Memory B cell (primary cell): ENCODE measurements around the gene GAPVD1.

Experiments used
- ATAC-seq: fragments of 150-1000 bp; cut with Tn5 transposase; 2 replicates; pipeline ENCODE4 v1.10.0; 2021; ENCODE audit warnings: low read depth, mild to moderate bottlenecking, moderate library complexity
- DNase-seq, 2 donors: peaks; one replicate each; pipeline ENCODE4 v3.0.0; 2022; ENCODE audit warnings: low spot score in 2 of 2
- H3K27ac Mint-ChIP-seq: one replicate; pipeline ENCODE4 v1.8.0; 2022; ENCODE audit warnings: mild to moderate bottlenecking, moderate library complexity, mixed read lengths
- H3K27me3 Mint-ChIP-seq: one replicate; pipeline ENCODE4 v1.8.0; 2022; ENCODE audit warnings: mixed read lengths
- H3K36me3 Mint-ChIP-seq: one replicate; pipeline ENCODE4 v1.8.0; 2022; ENCODE audit warnings: mild to moderate bottlenecking, mixed read lengths
- H3K4me1 Mint-ChIP-seq: one replicate; pipeline ENCODE4 v1.8.0; 2022; ENCODE audit warnings: mixed read lengths
- H3K4me3 Mint-ChIP-seq: one replicate; pipeline ENCODE4 v1.8.0; 2022; ENCODE audit warnings: mild to moderate bottlenecking, moderate library complexity, mixed read lengths
- H3K9me3 Mint-ChIP-seq: one replicate; pipeline ENCODE4 v1.8.0; 2022; ENCODE audit warnings: mixed read lengths

The GAPVD1 gene

DNA sequence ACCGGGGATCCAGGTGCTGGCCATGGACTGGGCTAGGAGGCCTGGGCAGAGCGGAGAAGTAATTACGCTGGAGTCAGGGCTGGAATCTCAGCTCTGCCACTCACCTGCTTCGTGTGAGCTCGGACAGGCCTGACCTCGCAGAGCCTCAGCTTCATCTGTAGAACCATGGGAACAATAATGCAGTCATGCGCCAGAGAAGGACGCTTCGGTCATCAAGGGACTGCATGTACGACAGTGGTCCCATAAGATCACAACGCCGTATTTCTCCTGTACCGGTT lies 145.1 kb downstream of the GAPVD1 start:
- H3K27ac Mint-ChIP-seq: no peak overlapping the region
- H3K4me3 Mint-ChIP-seq: no peak overlapping the region
- peaks cover 4% of the 10 kb centered on the region for H3K36me3 Mint-ChIP-seq
- DNase-seq: no peak
- no peaks in the 10 kb centered on the region for H3K9me3 Mint-ChIP-seq
- H3K27me3 Mint-ChIP-seq: peaks cover 25% of the 10 kb centered on the region
- peaks cover 12% of the 10 kb centered on the region for H3K4me1 Mint-ChIP-seq
- ATAC-seq: no peak

DNA sequence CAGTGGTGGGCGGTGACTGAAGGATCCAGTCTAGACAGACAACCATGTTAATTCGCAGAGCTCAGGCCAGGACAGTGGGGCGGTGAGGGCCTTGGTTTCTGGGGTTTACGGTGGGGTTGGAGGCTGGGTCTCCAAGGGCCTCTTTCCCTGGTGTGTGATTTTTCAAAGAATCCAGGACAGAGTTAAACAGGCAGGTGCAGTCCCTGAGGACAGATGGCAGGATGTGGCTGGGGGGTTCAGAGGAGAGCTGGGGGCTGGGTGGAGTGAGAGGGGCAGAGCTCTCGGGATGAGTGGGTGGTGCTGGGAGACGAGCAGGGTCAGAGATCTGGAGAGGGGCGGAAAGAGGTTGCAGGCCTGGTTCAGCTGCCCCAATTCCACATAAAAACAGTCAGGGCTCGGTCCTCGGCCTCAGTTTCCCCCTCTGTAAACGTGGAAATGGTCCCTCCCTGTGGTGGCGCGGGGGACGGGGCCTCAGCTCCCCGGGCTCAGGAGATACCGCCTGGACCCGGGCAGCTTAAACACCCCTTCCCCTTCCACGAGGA lies 145.9 kb downstream of the GAPVD1 start:
- Mint-ChIP-seq H3K27me3 (peaks cover 25% of the 10 kb centered on the region), H3K4me3 (peak overlapping the region; percentile 81), H3K36me3 (peaks cover 4% of the 10 kb centered on the region), H3K4me1 (peaks cover 12% of the 10 kb centered on the region), H3K9me3 (no peaks in the 10 kb centered on the region), H3K27ac (no peak overlapping the region)
- ATAC-seq: peak; percentile 16
- DNase-seq: no peak

DNA sequence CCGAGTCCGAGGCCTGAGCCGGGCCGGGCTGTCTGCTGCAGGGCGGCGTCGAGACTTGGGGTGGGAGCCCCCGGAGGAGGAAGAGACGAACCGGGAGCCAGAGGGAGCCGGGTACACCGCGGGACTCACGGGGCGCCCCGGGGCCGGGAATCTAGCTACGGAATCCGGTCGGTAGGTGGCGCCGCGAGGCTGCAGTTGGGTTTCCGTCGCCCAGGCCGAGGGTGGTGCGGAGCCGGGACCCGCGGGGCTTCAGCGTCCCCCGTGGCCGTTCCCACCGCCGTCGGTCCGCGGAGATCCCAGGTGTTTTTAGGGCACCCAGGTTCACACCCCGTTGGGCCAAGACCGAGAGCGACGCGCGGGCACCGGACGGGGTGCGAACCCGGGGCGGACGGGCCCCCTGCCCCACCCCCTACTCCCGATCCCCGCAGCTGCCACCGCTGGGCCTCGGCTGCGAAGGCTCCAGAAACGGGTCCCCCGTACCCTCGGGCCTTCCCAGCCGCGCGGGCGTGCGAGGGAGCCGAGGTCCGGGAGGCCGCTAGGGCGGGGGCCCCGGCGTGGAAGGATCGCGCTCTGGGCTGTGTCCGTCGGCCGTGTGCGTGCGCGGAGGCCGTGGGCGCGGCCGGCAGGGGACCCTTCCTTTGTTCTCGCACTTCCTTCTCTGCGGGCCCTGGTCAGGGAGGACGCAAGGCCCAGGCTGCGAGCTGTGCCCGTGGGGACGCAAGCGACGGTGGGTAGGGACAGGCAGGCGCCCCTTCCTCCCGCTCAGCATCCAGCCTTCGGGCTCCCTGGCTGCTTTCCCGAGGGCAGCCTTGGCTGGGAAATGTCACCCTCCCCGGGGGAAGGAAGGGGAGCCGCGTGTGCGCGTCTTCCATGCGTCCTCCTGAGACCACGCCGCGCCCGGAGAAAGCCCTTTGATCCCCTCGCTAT lies 146.6 kb downstream of the GAPVD1 start:
- Mint-ChIP-seq H3K36me3 (peaks cover 4% of the 10 kb centered on the region), H3K9me3 (no peaks in the 10 kb centered on the region), H3K4me3 (peak overlapping the region; percentile 88), H3K27ac (no peak overlapping the region), H3K27me3 (peaks cover 25% of the 10 kb centered on the region), H3K4me1 (peaks cover 12% of the 10 kb centered on the region)
- ATAC-seq: peak; percentile 86
- DNase-seq: peak; percentile 70 to 91

DNA sequence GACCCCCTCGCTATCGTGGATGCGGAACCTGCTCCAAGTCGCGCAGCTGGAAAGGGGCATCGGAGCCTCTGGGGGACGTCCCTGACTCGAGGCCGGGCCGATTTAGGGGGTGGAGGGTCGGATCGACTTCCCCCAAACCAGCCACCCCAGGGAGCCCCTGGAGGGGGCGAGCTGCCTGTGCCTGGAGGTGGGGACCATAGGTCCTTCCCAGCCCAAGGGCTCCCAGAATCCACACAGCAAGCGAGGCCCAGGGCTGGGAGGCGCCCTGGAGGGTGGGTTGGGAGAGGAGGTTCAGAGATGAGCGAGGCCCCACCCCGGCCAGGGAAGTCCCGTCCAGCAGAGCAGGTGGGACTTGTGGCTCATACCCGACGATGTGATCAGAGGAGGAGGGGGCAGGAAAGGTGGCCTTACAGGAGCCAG lies 147.6 kb downstream of the GAPVD1 start:
- Mint-ChIP-seq H3K4me3 (peak overlapping the region; percentile 88), H3K36me3 (peaks cover 4% of the 10 kb centered on the region), H3K9me3 (no peaks in the 10 kb centered on the region), H3K27ac (peak overlapping the region; percentile 42), H3K27me3 (peaks cover 25% of the 10 kb centered on the region), H3K4me1 (peaks cover 12% of the 10 kb centered on the region)
- DNase-seq (no peak), ATAC-seq (peak; percentile 26)

DNA sequence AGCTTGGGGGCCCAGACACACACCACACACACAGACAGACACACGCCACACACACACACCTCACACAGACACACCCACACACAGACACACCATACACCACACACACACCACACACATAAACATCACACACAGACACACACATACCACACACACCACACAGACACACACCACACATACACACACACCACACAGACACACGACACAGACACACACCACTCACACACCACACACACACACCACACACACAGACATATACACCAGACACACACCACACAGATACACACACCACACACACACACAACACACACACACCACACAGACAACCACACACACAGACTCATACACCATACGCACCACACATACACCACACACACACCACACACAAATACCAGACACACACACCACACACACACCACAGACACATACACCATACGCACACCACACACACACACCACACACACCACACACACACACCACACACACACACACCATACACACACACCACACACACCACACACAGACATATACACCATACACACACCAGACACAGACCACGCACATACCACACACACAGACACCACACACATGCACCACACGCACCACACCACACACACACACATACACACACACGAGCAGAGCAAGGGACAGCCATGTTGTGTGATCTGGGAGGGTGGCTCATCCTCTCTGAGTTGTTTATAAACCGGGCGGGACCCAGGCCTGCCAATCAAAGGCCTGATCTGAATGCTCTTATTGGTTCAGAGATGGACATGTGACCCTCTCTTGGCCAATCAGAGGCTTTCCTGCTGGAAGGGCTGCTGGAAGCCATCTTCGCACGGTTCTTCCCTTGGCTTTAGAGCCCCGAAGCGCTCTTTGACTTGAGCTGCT lies 148.3 kb downstream of the GAPVD1 start:
- H3K4me1 Mint-ChIP-seq: peaks cover 12% of the 10 kb centered on the region
- peaks cover 25% of the 10 kb centered on the region for H3K27me3 Mint-ChIP-seq
- H3K36me3 Mint-ChIP-seq: peaks cover 4% of the 10 kb centered on the region
- DNase-seq (no peak), ATAC-seq (peak; percentile 23)
- H3K27ac Mint-ChIP-seq: peak overlapping the region; percentile 42
- no peaks in the 10 kb centered on the region for H3K9me3 Mint-ChIP-seq
- peak overlapping the region; percentile 67 for H3K4me3 Mint-ChIP-seq

DNA sequence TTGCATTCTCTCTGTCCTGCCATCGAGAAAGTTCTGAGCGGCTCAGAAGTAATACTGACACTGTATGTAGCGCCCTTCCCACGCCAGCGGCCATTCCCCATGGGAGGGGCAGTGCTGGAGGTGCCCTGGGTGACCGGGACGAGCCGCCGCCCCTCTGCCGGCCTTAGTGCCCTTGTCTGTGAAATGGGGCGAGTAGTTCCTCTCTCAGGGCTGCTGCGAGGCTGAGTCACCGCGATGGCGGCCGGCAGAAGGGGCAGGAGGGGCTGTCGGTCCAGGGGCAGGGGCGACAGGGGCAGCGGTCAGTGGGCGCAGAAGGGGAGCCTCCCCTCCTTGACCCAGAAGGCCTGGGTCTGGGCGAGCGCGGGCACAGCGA lies 148.9 kb downstream of the GAPVD1 start:
- Mint-ChIP-seq H3K9me3 (no peaks in the 10 kb centered on the region), H3K27ac (no peak overlapping the region), H3K36me3 (peaks cover 4% of the 10 kb centered on the region), H3K4me1 (peaks cover 12% of the 10 kb centered on the region), H3K27me3 (peaks cover 25% of the 10 kb centered on the region), H3K4me3 (no peak overlapping the region)
- ATAC-seq (no peak), DNase-seq (no peak)

DNA sequence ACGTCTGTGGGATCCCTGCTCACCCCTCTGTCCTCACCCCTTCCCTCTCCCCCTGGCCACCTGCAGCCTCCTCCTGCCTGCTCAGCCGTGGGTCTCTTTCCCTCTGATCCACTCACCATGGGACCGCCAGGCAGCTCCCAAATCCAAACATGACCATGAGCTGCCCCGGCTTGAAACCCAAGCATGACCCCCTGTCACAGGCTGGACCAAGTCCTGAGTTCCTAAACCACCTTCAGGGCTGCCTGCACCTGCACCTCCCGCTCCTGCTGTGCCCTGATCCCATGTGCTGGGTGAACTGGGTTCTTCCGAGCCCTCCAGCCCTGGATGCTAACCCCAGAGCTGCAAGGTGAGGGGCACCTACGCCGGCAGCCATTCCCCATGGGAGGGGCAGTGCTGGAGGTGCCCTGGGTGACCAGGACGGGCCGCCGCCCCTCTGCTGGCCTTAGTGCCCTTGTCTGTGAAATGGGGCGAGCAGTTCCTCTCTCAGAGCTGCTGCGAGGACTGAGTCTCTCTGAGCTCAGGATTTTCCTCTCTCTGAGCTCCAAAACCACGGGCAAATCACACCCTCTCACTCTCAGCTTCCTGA lies 149.6 kb downstream of the GAPVD1 start:
- DNase-seq: no peak
- Mint-ChIP-seq H3K36me3 (peaks cover 4% of the 10 kb centered on the region), H3K27me3 (peaks cover 20% of the 10 kb centered on the region), H3K4me3 (no peak overlapping the region), H3K4me1 (peaks cover 12% of the 10 kb centered on the region), H3K27ac (no peak overlapping the region), H3K9me3 (no peaks in the 10 kb centered on the region)
- ATAC-seq: no peak

DNA sequence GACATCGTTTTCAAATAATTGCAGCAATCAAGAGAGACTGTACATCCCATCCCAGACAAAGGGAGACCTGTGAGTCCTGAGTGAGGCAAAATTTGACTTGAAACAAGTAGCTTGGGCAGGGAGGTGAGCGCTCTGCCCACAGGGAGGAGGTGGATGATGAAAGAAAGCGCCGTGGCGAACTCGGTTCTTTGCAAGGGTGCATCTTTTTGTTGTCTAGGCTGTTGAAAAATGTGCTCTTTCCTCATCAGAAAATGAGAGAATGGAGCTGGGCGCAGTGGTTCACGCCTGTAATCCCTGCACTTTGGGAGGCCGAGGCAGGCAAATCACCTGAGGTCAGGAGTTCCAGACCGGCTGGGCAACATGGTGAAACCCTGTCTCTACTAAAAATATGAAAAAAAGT lies 150.5 kb downstream of the GAPVD1 start:
- ATAC-seq: no peak
- H3K4me1 Mint-ChIP-seq: peaks cover 11% of the 10 kb centered on the region
- no peak overlapping the region for H3K27ac Mint-ChIP-seq
- H3K27me3 Mint-ChIP-seq: peaks cover 18% of the 10 kb centered on the region
- DNase-seq: no peak
- H3K36me3 Mint-ChIP-seq: peaks cover 4% of the 10 kb centered on the region
- no peaks in the 10 kb centered on the region for H3K9me3 Mint-ChIP-seq
- no peak overlapping the region for H3K4me3 Mint-ChIP-seq

DNA sequence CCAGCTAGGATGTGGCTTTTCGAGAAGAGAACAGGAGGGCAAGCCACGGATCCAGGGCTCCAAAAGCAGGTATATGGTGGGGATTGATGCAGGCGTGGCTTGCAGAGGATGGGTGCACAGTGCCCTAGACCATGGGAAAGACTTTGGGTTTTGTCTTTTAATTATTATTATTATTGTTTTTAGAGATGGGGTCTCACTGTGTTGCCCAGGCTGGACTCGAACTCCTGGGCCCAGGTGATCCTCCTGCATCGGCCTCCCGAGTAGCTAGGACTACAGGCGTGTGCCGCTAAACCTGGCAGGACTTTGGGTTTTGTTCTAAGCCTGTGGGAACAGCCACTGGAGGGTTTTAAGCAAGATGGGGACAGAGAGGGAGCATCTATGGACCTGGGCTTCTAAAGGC lies 152.0 kb downstream of the GAPVD1 start:
- peaks cover 4% of the 10 kb centered on the region for H3K36me3 Mint-ChIP-seq
- no peak for DNase-seq
- peaks cover 7% of the 10 kb centered on the region for H3K4me1 Mint-ChIP-seq
- H3K27ac Mint-ChIP-seq: no peak overlapping the region
- ATAC-seq: no peak
- H3K27me3 Mint-ChIP-seq: peaks cover 15% of the 10 kb centered on the region
- no peak overlapping the region for H3K4me3 Mint-ChIP-seq
- H3K9me3 Mint-ChIP-seq: no peaks in the 10 kb centered on the region

DNA sequence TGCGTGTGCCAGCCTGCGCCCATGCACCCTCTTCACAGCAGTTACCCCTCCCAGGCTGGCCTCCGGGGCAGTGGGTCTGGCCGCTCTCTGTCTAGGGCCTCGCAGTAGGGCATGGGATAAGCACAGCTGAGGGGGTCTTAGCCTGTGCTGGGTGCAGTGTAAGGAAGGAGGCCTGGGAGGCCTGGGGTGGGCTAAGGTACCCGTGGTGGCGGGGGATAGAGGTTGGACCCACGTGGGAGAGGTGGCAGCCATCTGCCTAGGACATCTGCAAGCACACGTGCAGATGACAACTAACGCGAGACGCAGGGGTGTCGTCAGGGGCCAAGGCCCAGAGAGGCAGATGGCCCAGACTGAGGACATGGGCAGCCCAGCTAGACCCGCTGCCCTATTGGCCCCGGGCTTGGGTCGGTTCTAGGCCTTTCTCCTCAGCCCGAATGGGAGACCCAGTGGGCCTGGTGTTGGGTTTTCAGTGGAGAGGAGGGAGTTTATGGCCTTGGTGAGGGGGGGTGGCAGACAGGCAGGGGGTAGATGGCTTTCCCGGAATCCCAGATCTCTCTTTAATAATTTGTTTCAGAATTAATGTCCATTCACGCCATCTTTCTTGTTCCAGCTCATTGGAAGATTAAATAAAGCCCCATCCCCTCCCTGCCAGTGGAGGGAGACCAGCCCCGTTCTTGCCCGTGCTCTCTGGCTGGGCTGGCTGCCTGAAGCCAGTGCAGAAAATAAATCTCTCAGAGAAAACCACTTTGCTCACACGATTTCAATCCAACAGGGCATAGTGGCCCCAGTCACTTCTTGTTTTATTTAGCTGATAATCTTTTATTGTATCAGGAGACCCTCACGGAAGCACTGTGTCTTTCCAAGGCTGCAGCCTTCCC lies 154.2 kb downstream of the GAPVD1 start:
- no peaks in the 10 kb centered on the region for H3K36me3 Mint-ChIP-seq
- ATAC-seq (no peak), DNase-seq (no peak)
- no peaks in the 10 kb centered on the region for H3K9me3 Mint-ChIP-seq
- peaks cover 2% of the 10 kb centered on the region for H3K4me1 Mint-ChIP-seq
- H3K27ac Mint-ChIP-seq: no peak overlapping the region
- no peak overlapping the region for H3K4me3 Mint-ChIP-seq
- H3K27me3 Mint-ChIP-seq: peaks cover 7% of the 10 kb centered on the region

DNA sequence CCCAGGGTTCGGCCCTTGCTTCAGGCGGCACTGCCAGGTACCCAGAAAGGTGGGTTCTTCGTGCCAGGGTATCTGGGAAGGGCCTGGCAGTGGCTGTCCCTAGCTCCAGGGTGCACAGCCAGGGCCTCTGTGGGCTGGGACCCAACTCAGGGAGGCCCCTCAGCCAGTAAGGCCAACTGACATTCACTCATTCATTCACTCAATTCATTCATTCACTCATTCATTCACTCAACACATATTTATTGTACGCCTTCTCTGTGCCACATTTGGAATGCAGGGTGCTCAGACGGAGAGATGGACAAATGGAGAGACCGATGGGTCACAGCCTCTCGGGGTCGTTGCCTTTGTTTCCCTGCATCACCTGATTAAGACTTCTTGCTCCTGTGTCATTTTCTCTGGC lies 154.9 kb downstream of the GAPVD1 start:
- H3K27ac Mint-ChIP-seq: no peak overlapping the region
- H3K9me3 Mint-ChIP-seq: no peaks in the 10 kb centered on the region
- no peak overlapping the region for H3K4me3 Mint-ChIP-seq
- ATAC-seq (no peak), DNase-seq (no peak)
- H3K27me3 Mint-ChIP-seq: peaks cover 7% of the 10 kb centered on the region
- peaks cover 2% of the 10 kb centered on the region for H3K4me1 Mint-ChIP-seq
- no peaks in the 10 kb centered on the region for H3K36me3 Mint-ChIP-seq
